HG03066 (cell line): ENCODE results near the gene RNF225.
"Not testable (repeated sequence)": the region's sequence is repeated elsewhere in the genome, so short reads cannot be mapped to it uniquely, and the experiment has no call there.

Experiments used
- ATAC-seq: cut with Tn5 transposase; IDR thresholded peaks from one replicate; pipeline ENCODE4 v1.9.1; 2021; ENCODE audit warnings: low read depth; ENCODE audit not compliant: unreplicated experiment

The RNF225 gene

GRCh38 chr19:58361900-58362271, 33.6 kb upstream of the RNF225 start:
- no peak for ATAC-seq

- peak; percentile 81 for ATAC-seq
Measured at GRCh38 chr19:58362272-58362994, 33.0 kb upstream of the RNF225 start, which contains the start of gene ZNF497. Gene ZNF497, minus strand, starts transcription at chr19:58362751. Its CDS starts 5,116 bp downstream, at chr19:58357635.

GRCh38 chr19:58364146-58364545, 31.3 kb upstream of the RNF225 start:
- ATAC-seq, result no peak

- ATAC-seq, result no peak
Measured at GRCh38 chr19:58366585-58367430, 28.6 kb upstream of the RNF225 start.

- no peak for ATAC-seq
Measured at GRCh38 chr19:58367698-58368454, 27.6 kb upstream of the RNF225 start.

GRCh38 chr19:58368561-58369360, 26.7 kb upstream of the RNF225 start:
- ATAC-seq, result no peak

- no peak for ATAC-seq
Measured at GRCh38 chr19:58372311-58373133, 22.9 kb upstream of the RNF225 start.

GRCh38 chr19:58374200-58374599, 21.3 kb upstream of the RNF225 start:
- ATAC-seq, result no peak

GRCh38 chr19:58376724-58377123, 18.7 kb upstream of the RNF225 start:
- ATAC-seq, result not testable (repeated sequence)

GRCh38 chr19:58379246-58379645, 16.2 kb upstream of the RNF225 start:
- ATAC-seq, result no peak

- ATAC-seq, result no peak
Measured at GRCh38 chr19:58380037-58380661, 15.3 kb upstream of the RNF225 start.

- peak; percentile 85 for ATAC-seq
Measured at GRCh38 chr19:58380662-58381459, 14.6 kb upstream of the RNF225 start, which contains the start of gene ZNF837. Gene ZNF837, minus strand, starts transcription at chr19:58381030. Its CDS starts 11,698 bp downstream, at chr19:58369332.

GRCh38 chr19:58381460-58382212, 13.8 kb upstream of the RNF225 start:
- ATAC-seq, result no peak

GRCh38 chr19:58382997-58383603, 12.4 kb upstream of the RNF225 start:
- ATAC-seq, result no peak

- no peak for ATAC-seq
Measured at GRCh38 chr19:58385313-58385890, 10.1 kb upstream of the RNF225 start.

- ATAC-seq, result peak; percentile 10
Measured at GRCh38 chr19:58385891-58386575, 9.4 kb upstream of the RNF225 start.
